ENCODE results near the gene LASP1NB.

Gene LASP1NB

DNA sequence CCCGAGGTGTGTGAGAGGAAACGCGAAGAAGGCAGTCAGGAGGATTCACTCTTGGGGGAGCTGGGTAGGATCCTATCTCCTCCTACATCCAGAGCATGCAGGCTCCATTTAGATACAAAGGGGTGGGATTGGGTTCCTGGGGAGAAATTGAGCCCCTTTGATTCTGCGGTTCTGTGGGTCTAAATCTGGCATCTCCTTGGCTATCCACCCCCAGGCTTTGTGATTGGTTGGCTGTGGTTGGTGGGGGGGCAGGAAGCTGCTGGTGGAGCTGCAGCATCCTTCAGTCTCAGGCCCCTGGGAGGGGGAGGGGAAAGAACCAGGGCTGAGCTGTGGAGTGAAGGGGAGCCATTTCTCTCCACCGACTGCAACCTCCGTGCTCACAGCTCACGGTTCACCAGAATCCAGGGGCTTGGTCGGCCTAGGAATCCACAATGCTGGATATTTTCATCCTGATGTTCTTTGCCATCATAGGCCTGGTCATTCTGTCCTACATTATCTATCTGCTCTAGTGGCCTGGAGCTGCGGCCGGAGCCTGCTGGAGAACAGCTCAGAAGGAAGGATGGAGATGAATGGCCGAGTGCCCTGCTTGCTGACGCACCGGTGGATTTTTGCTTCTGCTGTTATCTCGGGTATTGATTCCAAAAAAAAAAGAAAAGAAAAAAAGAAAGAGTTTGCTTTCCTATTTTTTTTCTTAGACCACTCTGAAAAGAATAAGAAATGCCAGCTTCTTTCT lies at the start of gene LASP1NB:
LASP1NB (plus strand) TSS at position 352 of the 733 bp plus-strand sequence.
- DNase-seq (ENCODE audit: low read depth in 4 of 4, low spot score in 2 of 4) = peak; percentile 59 to 74 (median 66)

- DNase-seq (ENCODE audit: low read depth in 4 of 4, low spot score in 2 of 4) = no peak
These were observed 48.1 kb upstream of the LASP1NB start for GRCh38 chr17:38877130-38877851.

DNA sequence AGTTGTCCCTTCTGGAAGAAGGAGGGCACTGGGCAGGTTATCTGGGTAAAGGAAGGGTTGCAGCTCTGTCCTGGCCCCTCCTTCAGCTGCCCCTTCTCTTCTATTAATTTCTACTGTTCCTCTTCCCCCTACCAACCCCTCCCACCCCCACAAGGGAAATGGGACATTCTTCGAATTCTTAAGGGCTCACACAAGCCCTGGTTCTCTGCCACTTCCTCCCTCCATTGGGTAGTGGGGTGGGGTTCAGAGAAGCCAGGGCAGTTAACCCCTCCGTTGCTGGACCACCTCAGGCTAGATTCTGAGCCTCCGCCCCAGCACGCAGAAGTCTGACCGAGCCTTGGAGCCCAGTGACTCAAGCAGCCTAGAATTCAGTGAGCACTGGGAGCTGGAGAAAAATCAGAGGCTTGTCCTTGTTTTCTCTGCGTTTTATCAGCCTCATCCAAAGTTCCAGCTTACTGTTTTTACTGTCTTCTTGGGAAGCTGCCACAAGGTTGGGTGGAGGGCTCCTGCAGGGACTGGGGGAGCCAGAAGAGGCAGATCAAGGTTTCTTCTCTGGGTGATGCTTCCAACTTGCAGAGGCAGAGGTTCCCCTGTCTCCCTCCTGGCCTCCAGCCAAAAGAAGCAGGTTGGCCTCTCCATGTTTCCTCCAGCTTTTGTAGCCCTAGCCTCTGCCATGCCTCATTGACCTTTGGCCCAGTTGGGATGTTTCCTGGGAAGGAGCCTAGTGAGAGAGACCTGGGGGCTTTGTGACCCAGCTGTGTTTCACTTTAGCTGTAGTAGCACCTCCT lies 45.3 kb upstream of the LASP1NB start:
- peak in 2 of 4 donors; percentile 20 to 49 for DNase-seq (ENCODE audit: low read depth in 4 of 4, low spot score in 2 of 4)

GRCh38 chr17:38881600-38882191 lies 43.7 kb upstream of the LASP1NB start:
- peak in 2 of 4 donors; percentile 55 to 78 for DNase-seq (ENCODE audit: low read depth in 4 of 4, low spot score in 2 of 4)

DNA sequence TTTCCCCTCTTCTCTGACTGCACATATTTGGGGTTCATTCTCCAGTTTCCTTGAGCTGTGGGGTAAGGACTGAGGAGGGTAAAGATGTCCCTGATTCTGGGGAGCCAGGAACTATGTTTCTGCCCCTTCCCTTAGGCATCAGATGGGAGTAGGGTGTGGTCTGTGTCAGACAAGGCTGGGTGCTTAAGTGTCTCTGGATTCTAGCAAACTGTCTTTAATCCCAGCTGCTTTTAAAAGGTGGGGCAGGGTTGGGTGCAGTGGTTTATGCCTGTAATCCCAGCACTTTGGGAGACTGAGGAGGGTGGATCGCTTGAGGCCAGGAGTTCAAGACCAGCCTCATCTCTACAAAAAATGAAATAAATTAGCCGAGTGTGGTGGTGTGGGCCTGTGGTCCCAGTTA lies 42.5 kb upstream of the LASP1NB start:
- DNase-seq (ENCODE audit: low read depth in 4 of 4, low spot score in 2 of 4) = no peak

GRCh38 chr17:38883592-38884526 lies 41.6 kb upstream of the LASP1NB start:
- DNase-seq (ENCODE audit: low read depth in 4 of 4, low spot score in 2 of 4) = no peak

- no peak for DNase-seq (ENCODE audit: low read depth in 4 of 4, low spot score in 2 of 4)
These were observed 40.2 kb upstream of the LASP1NB start for GRCh38 chr17:38885044-38885727.

DNA sequence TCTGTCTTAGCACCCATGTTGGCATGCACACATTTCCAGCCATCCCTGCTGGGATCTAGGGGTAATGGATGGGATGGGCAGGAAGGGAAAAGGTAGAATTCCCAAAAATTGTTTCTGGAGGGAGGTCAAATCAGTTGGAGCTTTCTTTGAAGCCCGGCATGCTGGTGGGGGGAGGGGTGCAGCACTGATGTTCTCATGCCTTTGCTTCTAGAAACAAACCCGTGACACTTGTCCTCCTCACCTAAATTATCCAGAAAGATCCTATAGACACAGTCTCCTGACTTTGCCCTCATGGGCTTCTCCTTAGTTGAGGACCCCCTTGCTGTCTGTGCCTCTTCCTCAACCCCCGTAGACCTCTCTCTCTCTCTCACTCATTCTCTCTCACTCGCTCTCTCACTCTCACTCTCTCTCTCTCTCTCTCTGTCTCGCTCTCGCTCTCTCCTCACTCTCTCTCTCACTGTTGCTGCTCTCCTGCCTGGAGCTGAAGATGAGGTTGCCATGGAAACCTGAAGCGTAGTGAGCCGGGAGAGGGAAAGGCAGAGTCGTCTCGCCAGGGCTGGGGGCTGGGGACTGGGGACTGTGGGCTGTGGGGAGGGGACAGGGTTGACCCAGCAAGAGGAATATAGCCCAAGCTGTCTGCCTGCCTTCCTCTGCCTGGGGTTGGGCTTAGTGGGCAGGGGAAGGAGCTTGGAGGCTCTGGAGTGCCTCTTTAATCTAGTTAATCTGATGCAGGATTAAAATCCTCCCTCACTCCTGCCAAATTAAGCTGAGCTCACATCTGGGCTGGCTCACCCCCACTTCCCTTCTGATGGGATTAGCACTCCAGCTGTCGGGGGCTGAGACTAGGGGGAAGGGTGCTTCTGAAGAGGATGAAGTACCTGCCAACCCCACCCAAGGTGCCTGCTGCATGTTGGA lies 39.4 kb upstream of the LASP1NB start:
- DNase-seq (ENCODE audit: low read depth in 4 of 4, low spot score in 2 of 4) = no peak

- DNase-seq (ENCODE audit: low read depth in 4 of 4, low spot score in 2 of 4) = no peak
These were observed 38.8 kb upstream of the LASP1NB start for GRCh38 chr17:38886643-38887010.

- DNase-seq (ENCODE audit: low read depth in 4 of 4, low spot score in 2 of 4) = no peak
These were observed 36.6 kb upstream of the LASP1NB start for GRCh38 chr17:38888842-38889241.

DNA sequence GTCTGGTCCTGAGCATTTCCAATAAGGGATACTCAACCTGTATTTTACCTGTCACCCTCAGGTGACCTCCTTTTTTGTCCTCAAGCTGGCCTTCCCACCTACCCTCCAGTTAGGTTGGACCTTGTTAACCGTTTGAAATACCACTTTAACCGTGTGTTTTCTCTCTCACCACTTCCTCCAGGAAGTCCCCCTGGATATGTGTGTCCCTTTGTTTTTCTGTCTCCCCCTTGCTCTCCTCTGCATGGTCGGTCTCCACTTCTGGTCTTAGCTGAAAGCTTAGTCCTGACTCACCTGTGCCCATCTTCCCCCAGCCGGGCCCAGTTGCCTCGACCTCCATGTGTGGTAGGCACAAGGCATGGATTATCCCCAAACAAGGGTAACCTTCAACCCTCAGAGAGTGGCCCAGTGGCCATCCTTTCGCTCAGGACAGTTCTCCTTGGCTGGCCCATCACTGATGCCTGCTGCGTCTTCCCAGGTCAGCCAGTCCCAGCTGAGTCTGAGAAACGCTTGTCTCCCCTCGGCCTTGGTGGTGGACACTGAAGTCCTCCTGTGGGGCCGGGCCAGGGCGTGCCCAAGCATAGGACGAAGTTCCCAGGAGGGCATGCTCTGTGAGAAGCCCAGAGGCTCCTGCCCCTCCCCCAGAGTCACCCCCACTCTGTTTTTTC lies 35.5 kb upstream of the LASP1NB start:
- no peak for DNase-seq (ENCODE audit: low read depth in 4 of 4, low spot score in 2 of 4)

GRCh38 chr17:38890410-38890746 lies 35.0 kb upstream of the LASP1NB start:
- DNase-seq (ENCODE audit: low read depth in 4 of 4, low spot score in 2 of 4) = no peak

DNA sequence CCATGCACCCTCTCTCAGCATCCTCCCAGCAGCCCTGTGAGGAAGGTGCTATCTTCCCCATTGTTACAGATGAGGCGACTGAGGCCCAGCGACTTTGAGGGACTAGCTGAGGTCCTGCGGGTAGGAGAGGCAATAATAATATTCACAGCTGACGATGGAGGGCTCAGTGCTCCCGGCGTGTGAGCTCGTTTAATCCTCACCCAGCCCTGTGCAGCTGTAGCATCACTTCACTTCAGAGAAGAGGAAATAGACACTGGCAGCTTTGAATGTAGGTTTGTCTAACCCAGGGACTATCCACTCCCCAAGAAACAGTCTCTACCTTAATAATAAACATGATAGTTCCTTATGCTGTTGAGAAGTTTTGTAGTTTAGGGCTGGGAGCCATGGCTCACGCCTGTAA lies 34.0 kb upstream of the LASP1NB start:
- DNase-seq (ENCODE audit: low read depth in 4 of 4, low spot score in 2 of 4) = no peak

DNA sequence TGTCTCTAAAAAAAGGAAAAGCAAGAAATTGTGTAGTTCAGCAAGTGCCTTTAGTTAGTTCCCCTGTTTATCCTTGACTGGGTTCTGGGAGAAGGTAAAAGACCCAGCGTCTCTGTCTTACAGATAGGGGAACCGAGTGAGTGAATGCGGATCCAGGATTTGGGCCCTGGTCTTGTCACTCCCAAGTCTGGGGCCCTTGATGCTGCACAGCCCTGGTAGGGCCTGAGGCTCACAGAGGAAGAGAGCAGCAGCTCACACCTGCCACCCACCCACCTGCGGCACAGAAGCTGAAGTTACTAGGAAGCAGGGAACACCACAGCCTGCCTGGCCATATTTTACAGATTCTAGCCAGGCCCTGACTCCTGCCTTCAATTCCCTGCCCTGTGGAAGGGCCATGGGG lies 33.3 kb upstream of the LASP1NB start:
- DNase-seq (ENCODE audit: low read depth in 4 of 4, low spot score in 2 of 4) = no peak

DNA sequence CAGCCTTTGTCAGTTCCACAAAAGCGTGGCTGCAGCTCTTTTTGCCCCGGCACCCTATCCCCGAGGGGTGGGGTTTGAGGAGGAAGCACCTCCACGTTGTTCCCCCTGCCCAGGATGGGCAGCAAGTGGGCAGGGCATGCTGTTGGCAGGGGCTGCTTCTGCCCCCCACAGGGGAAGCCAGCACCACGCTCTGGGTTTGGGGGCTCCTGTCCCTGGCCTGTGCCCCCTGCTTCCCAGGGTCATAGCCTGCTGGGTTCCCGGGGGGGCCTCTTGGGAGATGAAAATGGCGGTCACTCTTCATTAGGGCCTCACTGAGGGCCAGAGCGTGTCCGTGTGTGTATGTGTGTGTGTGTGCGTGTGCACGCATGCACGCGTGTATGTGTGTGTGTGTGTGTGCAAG lies 32.8 kb upstream of the LASP1NB start:
- no peak for DNase-seq (ENCODE audit: low read depth in 4 of 4, low spot score in 2 of 4)

DNA sequence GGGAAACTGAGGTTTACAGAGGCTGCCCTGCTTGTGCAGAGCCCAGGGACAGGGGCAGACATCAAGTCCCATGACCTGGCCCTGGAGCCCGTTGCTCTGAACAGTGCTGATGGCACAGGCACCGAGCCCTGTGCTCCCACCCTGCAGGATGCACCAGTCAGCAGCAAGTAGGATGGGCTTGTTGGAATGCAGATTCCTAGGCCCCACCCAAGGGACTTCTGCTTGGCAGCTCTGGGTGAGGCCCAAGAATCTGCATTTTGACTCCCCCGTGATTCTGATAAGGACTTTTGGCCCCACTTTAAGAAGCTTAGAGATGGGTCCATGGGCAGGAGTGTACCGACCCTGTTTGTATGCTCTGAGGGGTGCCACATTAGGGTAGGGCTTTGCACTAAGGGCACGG lies 32.3 kb upstream of the LASP1NB start:
- no peak for DNase-seq (ENCODE audit: low read depth in 4 of 4, low spot score in 2 of 4)

DNA sequence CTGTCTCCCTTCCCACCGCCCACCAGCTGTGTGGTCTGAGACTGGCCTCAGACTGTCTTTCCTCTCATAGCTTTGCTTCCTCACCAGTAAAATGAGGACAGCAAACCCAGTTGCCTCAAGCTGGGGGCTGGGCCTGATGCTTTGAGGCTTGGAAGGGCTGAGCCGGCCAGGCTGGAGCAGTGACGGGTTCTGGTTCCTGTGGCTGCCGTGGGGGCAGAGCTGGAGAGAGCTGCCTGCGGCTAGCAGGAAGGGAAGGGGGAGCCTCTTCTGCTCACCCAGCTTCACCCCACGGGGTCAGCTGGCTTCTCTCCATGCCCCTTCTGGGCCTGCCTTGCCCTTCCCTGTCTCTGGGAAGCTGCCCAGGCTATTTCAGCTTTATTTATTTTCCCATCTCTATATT lies 31.8 kb upstream of the LASP1NB start:
- DNase-seq (ENCODE audit: low read depth in 4 of 4, low spot score in 2 of 4) = no peak

DNA sequence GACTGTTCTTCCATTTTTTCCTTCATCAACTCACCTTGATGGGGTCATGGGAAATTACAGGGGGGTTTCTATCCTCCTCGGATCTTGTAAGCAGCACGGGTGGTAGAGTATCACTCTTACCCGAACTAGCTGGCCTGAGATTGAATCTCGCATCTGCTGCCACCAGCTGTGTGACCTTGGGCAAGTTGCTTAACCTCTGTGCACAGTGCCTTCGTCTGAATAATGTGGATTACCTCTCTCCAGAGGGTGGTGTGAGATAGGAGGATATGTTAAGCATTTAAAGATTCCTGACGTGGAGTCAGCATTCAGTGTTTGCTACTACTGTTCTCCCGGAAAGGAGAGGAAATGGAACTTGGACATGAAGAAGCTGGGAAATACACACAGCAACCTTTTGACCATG lies 31.1 kb upstream of the LASP1NB start:
- DNase-seq (ENCODE audit: low read depth in 4 of 4, low spot score in 2 of 4) = no peak

All from left renal cortex interstitium (tissue), 4 donors.